SK-N-SH (cell line): Measurements from ENCODE around the gene COX7A1.
"Not testable (repeated sequence)": the region's sequence is repeated elsewhere in the genome, so short reads cannot be mapped to it uniquely, and the experiment has no call there.

ENCODE experiments used
- CTCF ChIP-seq: fragments of 200-600 bp; sonication (generic); IDR thresholded peaks from 2 replicates; pipeline ENCODE4 v1.6.1; 2017; ENCODE audit warnings: antibody characterized with exemption, mild to moderate bottlenecking, moderate library complexity
- TAF1 ChIP-seq: IDR thresholded peaks from 2 replicates; pipeline ENCODE4 v1.6.1; 2012; ENCODE audit warnings: low read depth, mild to moderate bottlenecking, low read length, moderate library complexity, borderline replicate concordance
- TEAD4 ChIP-seq: IDR thresholded peaks from 2 replicates; pipeline ENCODE4 v1.4.0; 2012; ENCODE audit warnings: mild to moderate bottlenecking, borderline replicate concordance; ENCODE audit not compliant: insufficient read depth
- USF2 ChIP-seq: fragments of 150-350 bp; IDR thresholded peaks from 2 replicates; pipeline ENCODE4 v1.6.1; 2017; ENCODE audit warnings: antibody characterized with exemption, low read length, low read depth, borderline replicate concordance

GRCh38 chr19:36131221-36131620, 21.0 kb downstream of the COX7A1 start:
- not testable (repeated sequence) for TF ChIP-seq TEAD4, USF2, CTCF, TAF1
